IPS-18c (cell line): ENCODE data around the gene CYTH1.

Experiments used
- H3K4me3 ChIP-seq: 2 replicates; pipeline ENCODE4 v1.7.0; 2013; ENCODE audit warnings: low read depth, mild to moderate bottlenecking, low read length, moderate library complexity; ENCODE audit not compliant: insufficient read depth
- H3K9me3 ChIP-seq: one replicate; pipeline ENCODE4 v1.6.1; 2013; ENCODE audit warnings: mild to moderate bottlenecking, low read length, moderate library complexity; ENCODE audit not compliant: control insufficient read depth, insufficient read depth

The CYTH1 gene

DNA sequence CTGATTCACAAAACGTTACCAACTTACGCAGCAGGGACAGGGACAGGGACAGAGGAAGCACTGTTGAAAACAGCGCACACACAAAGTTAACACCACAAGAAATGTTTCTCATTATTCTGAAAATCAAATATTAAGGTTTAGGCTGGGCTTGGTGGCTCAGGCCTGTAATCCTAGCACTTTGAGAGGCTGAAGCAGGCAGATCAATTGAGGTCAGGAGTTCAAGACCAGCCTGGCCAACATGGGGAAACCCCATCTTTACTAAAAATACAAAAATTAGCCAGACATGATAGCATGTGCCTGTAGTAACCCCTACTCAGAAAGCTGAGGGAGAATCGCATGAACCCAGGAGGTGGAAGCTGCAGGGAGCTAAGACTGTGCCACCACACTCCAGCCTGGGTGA lies 4.2 kb downstream of the CYTH1 start:
- no peak overlapping the region for H3K4me3 ChIP-seq

DNA sequence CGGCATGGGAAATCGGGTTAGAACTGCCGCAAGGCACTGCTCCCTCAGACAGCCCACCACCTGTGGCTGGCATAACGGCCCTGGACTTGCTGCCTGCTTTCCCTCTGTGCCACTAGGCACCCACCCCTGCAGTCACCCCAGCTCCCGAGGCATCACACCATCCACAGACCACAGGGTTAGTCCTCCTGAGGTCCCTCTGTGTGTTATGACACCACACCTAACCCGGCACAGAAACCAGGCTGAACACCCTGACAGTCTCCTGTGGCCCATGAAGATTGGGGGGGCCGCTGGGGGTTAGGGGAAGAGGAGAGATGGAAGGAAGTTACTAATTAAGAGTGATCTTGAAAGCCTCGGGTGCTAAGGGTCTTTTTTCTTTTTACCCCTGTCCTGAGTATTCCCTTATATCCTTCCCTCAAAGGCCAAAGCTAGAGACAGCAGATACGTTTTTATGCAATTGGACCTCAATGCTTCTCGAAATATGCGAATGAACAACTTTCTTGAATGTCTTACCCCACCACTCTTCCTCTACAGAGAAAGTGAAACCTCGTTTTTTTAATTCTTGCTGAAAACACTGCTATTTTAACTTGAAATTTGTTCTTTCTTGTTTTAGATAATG lies 7.0 kb downstream of the CYTH1 start:
- Histone ChIP-seq H3K4me3 (no peak overlapping the region), H3K9me3 (peaks cover 2% of the 10 kb centered on the region)

More for the DNA sequence above, 4.2 kb downstream of the CYTH1 start:
- no peaks in the 10 kb centered on the region for H3K9me3 ChIP-seq

DNA sequence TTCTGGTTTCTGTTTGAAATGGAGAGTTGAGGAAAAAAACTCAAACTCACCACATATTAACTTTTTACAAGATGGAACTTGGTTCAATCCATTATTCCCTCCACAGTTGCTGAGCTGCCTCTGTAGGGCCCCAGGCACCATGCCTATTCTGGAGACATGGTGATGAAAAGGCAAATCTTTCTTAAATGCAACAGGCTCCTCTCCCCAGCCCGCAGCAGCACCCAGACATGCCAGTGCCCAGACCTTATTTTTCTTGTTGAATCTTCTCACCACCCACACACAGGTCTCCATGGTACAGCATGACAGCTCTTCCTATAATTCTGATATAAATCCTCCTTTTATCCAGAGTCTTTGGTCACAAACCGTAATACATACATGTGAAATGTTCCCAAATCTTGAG lies 7.6 kb downstream of the CYTH1 start:
- Histone ChIP-seq H3K9me3 (peaks cover 2% of the 10 kb centered on the region), H3K4me3 (no peak overlapping the region)

DNA sequence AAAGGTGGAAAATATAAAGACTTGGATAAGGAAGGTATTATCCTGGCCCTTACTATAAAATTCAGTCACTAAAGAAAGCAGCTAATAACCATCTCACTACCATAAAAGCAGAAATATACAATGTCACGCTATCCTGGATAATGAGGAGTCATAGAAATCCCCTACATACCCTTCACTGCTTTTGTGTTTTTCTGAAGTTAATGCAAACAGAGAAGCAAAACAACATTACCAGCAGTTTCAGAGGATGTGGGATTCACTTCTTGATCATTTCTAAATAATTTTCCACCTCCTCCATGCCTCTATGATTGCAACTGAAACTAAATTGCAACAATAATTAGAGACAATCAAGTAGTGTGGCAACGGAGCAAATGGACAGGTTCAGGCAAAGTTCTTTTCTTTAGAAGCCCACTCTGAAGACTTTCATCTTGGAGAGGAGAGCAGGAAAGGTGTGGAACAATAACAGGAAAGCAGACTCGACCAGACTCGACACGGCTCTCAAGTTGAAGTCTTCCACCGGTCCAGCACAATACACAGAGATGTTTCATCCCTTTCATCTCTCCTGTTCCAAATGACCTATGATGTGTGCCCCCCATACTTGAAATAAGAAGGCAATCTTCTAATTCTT lies 10.2 kb downstream of the CYTH1 start:
- Histone ChIP-seq H3K9me3 (peaks cover 2% of the 10 kb centered on the region), H3K4me3 (no peak overlapping the region)

DNA sequence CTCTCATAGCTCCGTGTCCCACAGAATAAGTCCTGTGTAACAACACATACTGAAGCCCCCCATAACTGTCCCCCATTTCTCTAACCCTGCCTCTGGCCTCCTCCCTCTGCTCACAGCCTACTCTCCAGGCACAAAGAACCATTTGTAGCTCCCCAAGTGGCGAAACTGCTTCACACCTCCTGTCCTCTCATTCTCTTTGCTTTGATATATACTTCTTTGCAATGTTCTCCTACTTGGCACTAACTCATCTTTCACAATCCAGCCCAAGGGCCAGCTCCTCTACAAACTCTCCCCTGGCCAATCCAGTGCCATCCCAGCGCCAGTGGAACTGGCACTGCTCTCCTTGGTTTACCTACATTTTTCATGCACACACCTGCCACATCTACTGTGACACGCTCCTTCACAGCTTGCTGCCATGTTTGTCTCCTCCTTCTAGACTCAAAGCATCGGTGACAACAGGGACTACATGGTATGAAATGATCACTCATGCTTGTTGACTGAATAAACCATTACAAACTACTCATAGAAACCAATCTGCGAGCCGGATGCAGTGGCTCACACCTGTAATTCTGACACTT lies 12.8 kb downstream of the CYTH1 start:
- Histone ChIP-seq H3K4me3 (no peak overlapping the region), H3K9me3 (peaks cover 2% of the 10 kb centered on the region)

DNA sequence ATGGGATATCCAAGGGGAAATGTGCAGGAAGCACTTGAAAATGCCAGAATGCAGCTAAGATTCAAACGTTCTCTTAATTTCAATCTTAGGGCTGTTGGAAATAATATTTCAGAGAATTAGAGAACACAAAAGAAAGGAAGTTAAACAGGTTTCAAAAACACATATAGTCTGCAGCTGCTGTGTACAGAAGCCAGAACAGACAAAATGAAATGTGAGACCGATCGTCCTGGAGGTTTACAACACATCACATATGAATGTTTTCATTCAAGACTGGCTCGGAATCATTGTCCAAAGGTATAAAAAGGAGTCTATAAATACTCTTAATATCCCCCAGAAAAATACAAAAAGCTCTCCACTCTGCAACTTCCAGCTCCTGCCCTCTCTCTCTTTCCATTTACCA lies 14.3 kb downstream of the CYTH1 start:
- peaks cover 2% of the 10 kb centered on the region for H3K9me3 ChIP-seq
- no peak overlapping the region for H3K4me3 ChIP-seq

DNA sequence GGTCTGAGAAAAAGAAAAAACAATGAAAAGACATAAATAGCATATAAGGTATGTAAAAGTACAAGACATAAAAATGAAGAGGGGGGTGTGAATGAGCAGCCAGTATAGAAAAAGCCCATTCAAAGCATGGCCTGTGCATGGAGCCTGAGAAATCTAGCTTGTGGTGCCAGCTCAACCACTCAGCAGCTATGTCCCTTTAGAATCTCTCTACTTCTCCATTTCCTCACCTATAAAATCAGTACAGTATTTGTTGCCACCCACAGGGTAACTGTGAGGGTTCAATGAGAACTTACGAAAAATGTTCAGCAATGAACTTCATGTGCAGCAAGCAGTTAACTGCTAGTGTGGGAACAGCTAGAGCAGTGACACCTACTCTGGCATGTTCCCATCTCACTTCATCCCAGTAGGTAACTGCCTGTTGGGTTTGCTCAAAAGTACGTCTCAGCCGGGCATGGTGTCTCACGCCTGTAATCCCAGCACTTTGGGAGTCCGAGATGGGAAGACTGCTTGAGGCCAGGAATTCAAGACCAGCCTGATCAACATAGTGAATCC lies 15.3 kb downstream of the CYTH1 start:
- H3K4me3 ChIP-seq = no peak overlapping the region
- H3K9me3 ChIP-seq = peaks cover 2% of the 10 kb centered on the region

DNA sequence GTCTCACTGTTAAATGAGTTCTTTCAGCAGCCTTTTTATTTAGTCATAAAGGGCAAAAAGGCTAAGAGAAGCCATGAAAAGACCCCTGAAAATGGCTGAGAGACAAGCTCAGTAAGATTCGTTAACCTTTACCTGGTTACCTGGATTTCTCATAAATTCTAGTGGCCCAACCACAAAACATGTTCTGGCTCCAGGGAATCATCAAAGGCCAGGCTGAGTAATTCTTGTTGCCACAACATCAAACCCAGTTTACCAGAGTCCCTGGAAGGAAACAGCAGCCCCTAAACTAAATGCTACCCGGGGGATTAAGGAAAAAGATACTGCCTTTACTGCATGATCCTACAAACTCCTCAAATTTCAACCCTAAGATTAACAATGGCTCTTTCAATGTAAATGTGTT lies 15.8 kb downstream of the CYTH1 start:
- Histone ChIP-seq H3K9me3 (peaks cover 2% of the 10 kb centered on the region), H3K4me3 (no peak overlapping the region)

DNA sequence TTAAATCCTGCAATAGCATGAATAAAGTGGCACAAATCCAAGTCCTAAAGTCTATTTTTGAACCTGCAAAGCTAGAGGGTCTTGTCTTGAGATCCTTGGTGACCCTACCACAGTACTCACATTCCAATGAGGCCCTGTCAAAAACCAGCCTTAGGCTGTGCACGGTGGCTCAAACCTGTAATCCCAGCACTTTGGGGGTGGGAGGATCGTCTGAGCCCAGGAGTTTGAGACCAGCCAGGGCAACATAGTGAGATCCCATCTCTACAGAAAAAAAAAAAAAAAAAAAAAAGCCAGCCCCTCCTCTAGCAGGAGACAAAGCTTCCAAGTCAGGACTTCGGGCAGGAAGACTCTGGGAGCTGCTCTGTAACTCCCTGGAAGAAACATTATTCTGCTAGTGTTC lies 16.3 kb downstream of the CYTH1 start:
- no peak overlapping the region for H3K4me3 ChIP-seq
- H3K9me3 ChIP-seq = peaks cover 1% of the 10 kb centered on the region

DNA sequence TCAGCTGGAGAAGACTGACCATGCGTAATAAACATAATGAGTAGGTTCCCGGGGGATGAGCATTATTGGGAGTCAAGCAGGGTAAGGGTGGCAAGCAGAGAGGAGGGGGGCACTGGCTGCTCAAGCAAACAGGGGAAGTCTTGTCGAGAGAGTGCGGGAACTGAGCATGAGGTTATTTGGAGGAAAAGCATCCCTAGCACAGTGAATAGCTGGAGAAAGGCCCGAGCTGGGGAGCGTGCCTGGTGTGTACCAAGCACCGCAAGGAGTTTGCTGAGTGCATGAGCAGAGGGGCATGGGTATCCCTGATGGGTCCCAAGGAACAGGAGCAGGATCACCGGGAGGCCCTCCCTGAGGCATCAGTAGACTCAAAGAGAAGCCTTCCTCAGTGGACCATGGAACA lies 17.2 kb downstream of the CYTH1 start:
- H3K9me3 ChIP-seq = no peaks in the 10 kb centered on the region
- no peak overlapping the region for H3K4me3 ChIP-seq

DNA sequence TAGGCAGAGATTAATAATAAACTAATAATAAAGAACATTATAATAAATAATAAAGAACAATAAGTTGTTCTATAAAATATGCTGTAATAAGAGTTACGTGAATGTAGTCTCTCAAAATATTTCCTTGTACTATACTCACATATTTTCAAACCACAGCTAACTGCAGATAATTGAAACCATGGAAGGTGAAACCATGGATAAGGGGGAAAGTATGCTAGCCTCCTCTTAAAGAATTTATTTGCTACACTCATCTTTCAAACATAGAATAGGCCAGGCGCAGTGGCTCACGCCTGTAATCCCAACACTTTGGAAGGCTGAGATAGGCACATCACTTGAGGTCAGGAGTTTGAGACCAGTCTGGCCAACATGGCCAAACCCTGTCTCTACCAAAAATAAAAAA lies 18.5 kb downstream of the CYTH1 start:
- Histone ChIP-seq H3K9me3 (no peaks in the 10 kb centered on the region), H3K4me3 (no peak overlapping the region)

DNA sequence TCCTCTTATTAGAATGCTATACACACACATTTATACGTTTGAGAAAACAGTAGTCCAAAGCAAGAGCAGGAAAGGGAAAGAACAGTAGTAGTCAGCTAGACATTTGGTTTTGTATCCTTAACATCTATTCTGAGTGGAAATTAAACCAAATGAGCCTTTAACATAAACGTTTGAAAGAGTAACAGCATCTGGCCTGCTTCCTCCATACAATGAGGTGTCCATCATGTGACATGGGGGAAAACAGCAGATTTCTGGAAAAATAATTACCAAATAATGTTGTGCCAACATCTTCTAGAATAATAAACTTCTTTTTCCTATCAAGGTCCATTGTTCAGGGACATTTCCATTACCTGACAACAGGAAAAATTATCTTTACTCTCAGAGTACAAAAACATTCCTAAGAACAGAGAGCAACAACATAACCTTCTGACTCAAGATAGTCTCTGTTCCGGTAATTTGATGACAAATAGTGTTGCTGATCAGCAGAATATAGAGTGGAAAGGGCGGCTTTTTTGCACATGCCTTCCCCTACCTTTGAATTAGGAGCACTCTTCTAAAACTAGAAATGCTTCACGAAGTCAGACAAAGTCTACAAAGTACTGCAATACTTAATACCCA lies 20.2 kb downstream of the CYTH1 start:
- no peaks in the 10 kb centered on the region for H3K9me3 ChIP-seq
- no peak overlapping the region for H3K4me3 ChIP-seq

DNA sequence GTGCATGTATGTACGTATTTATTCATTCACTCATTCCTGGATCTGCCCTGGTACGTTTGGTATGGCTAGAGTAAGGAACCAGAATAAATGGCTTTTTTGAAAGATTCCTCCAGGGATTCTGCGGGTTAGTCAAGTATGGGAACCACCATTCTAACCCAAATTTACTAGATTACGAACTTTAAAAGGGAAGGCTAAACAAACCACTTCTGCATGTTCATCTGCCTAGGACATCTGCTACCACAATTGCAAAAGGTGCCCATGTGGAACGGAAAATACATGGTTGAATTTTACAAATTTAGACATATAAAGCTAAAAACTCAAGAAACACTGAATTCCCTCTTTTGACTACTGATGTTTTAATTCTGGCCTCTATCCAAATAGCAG lies 22.1 kb downstream of the CYTH1 start:
- Histone ChIP-seq H3K9me3 (no peaks in the 10 kb centered on the region), H3K4me3 (no peak overlapping the region)

DNA sequence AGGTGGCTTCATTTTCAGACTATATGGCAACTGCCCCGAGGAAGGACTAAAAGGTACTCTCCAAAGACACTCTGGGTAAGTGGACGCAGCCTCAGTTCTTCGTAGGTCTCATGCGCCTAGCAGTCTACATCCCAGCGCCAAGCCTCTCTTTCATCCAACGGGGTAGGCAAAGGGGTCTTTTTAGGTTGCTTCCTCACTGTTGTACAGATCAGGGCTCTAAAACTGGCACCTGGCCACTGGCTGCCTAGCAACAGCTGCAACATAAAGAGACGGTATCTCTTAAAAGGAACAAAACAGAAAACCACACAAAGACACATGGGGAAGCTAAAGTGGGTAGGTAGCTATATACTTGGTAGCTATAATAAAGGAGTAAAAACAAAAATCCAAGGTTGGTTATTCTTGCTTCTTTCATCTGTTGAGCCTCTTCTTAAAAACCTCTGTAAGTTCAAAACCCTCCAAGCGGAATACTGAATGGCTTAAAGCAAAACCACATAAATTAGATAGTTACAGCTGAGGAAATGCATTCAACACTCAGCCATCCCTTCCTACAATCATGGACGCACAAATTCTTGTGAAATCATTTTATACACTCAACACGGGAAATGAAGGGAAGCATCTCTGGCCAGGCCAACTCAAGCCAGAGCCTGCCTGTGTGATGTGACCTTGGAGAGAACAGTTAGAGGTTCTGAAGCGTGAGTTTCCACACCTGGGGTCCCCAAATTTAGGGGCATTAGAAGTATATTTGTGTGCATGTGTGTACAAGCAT lies 22.7 kb downstream of the CYTH1 start:
- H3K9me3 ChIP-seq = no peaks in the 10 kb centered on the region
- H3K4me3 ChIP-seq = no peak overlapping the region

DNA sequence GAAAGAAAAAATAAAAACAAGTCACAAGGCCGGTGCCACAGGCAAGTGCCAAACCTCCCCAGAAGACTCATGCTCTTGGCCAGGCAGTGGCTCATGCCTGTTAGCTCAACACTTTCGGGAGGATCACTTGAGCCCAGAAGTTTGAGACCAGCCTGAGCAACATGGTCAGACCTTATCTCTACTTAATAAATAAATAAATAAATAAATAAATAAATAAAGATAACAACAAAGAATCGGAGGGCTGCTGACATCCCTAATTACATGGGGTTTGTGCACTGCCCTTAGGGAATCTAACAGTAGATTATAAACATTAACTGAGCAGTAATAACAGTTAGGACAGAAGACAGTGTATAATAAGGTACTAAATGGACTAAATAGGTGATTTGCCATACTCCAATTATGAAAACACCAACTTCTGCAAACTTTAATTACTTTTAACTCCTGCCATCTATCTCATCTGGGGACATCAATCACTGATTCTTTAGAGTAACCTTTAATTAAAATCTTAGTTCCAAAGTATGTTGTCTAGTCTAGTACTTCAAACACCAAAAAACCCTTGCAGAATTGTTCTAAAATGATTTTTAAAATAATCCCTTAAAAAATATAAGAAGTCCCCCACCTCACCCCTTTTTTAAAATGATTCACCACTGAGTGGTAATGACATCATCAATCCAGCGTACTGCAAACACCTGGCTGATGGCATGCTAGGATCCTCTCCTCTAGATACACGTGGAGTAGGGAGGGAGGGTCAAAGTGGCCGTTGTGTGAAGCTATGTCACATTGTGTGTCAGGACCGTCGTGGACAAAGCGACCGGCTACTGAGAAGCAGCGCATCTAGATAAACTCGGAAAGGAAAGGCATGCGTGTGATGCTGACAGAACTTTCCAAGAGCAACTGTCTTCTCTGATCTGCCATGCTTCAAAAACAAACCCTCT lies 28.5 kb downstream of the CYTH1 start:
- Histone ChIP-seq H3K4me3 (no peak overlapping the region), H3K9me3 (no peaks in the 10 kb centered on the region)

DNA sequence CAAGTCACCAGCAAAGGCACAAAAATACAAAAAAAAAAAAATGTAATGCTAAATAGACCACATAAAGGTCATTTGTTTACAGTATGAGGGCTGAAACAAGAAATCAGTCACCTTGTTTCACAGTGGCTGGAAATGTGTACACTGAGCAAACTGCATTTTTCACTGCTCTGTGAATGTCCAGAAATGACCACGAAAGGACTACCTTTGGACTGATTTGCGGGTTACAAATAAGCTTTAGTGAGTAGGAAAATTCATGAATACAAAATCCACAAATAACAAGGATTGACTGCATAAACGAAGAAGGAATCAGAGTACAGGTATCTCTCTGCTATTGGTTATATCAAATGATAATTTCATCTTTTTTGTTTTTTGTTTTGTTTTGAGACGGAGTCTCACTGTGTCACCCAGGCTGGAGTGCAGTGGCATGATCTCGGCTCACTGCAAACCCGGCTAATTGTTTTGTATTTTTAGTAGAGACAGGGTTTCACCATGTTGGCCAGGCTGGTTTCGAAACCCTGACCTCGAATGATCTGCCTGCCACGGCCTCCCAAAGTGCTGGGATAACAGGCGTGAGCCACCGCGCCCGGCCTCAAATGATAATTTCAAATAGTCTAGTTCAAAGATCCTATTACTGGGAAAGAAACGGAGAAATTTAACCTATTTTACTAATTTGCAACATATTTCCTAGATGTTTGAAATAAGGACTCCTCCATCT lies 30.5 kb downstream of the CYTH1 start:
- H3K9me3 ChIP-seq = no peaks in the 10 kb centered on the region
- no peak overlapping the region for H3K4me3 ChIP-seq
